Measurements from ENCODE around the gene C6orf141.
"Not testable (repeated sequence)": the region's sequence is repeated elsewhere in the genome, so short reads cannot be mapped to it uniquely, and the experiment has no call there.

C6orf141 gene

DNA sequence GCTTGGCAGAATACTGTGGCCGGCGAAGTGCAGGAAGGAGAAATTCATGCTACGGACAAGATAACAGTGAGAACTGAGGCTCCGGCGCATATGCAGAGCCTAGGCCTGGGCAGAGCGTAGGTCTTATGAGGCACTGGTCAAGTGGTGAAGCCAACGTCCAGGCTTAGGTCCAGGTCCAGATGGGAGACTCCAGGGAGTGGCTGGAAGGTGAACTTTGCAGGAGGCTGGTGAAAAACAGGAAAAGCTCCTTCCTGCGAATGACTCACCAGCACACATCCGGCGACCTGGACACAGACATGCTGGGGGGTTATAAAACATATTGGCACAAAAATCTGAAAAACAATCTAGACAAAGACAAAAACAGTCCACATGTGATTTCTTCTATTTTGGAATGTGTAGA, 15.4 kb downstream of the C6orf141 start:
- no peak overlapping the region for H3K4me3 ChIP-seq (ENCODE audit: low read depth, low read length)

DNA sequence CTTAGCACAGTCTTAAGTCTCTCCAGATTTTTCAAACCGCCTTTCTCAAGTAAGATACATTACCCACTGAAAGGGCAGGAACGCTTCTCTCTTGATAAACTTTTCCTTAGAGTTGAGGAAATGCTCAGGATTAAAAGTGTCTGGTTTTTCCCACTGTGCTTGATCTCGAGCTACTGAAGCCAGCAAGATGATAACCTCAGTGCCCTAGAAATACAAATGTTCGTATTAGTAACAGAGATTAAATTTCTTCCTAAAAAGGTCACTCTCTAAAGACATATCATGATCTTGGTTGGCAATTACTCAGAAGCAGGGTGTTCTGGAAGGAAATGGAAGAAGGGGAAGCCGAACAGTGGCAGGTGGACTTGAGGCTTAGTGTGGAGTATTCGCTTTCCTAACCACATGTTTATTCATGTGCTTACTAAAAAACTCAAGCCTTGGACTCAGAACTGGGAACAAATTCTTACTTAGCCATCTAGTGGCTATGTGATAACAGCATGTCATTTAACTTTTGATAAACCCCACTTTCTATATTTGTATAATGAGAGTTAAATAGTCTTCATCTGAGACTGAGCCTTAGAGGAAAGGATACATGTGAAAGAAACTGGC, 20.1 kb downstream of the C6orf141 start:
- no peak overlapping the region for H3K4me3 ChIP-seq (ENCODE audit: low read depth, low read length)

DNA sequence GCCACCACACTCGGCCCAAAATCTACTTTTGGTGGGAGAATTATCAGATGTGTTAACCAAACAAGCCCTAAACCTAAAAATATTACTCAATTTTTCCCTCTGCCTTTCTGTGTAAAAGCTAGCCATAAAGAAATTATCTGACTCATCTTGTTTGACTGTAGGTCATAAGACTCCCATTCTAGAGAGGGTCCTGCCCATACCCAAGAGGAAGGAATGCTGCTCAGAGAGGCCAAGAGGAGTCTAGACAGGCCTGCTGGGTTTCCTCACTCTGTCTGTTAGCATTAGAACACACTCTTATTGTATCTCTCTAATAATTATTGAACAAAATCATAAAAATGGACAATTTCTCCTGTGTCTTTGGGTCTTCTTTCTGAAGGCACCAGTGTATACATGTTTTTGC, 26.1 kb downstream of the C6orf141 start:
- no peak overlapping the region for H3K4me3 ChIP-seq (ENCODE audit: low read depth, low read length)

GRCh38 chr6:49579649-49580048, 29.2 kb downstream of the C6orf141 start:
- H3K4me3 ChIP-seq (ENCODE audit: low read depth, low read length) = no peak overlapping the region

DNA sequence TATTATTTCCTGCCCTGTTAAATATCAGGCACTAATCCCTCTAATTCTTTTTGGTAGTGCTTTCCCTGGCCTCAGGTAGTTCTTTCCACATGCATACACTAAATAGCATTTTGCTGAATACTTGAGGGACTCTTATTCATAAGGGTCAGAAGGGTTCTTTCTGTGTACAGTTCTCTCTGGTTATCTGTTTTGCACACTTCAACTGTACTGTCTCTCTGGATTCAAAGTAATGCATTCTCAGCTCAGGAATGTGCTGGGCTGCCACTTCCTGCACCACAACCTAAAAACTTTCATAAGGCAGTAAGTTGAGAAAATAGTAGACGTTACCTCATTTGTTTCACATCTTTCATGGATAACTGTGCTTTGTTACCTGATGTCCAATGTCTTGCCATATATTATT, 32.1 kb downstream of the C6orf141 start:
- no peak overlapping the region for H3K4me3 ChIP-seq (ENCODE audit: low read depth, low read length)

- not testable (repeated sequence) for H3K4me3 ChIP-seq (ENCODE audit: low read depth, low read length)
Measured at GRCh38 chr6:49587262-49587661, 36.8 kb downstream of the C6orf141 start.

All from iPS-11a (cell line).